Esophagus squamous epithelium (tissue), 4 donors: ENCODE results near the gene TESK1.

Source experiments
- CTCF ChIP-seq, 6 experiments: fragments of 450-650 bp in 4 of 6; fragments of 200-600 bp in 2 of 6; sonication (generic) in 2 of 6; IDR thresholded peaks; one replicate each; pipeline ENCODE4 v1.5.1; 2016 to 2019; ENCODE audit warnings: antibody characterized with exemption in 6 of 6, mild to moderate bottlenecking in 4 of 6, moderate library complexity in 4 of 6
- POLR2A ChIP-seq, 4 donors: fragments of 450-650 bp; IDR thresholded peaks; one replicate each; pipeline ENCODE4 v1.6.1; 2017; ENCODE audit warnings: antibody characterized with exemption in 4 of 4, mild to moderate bottlenecking in 4 of 4, moderate library complexity in 3 of 4

GRCh38 chr9:35609001-35609819 lies 4.1 kb downstream of the TESK1 start:
- no peak for TF ChIP-seq CTCF (IDR thresholded peaks at IDR 0.05)
- TF ChIP-seq POLR2A (IDR thresholded peaks at IDR 0.05), result no peak
